PC-3 (cell line): Measurements from ENCODE around the gene SYNJ1. TPM values are rescaled to one million over a fixed set of nuclear protein-coding genes. Genes with fewer than 3 reads are reported as not detected.

Experiments
- ATAC-seq: fragments of 200-7000 bp; cut with Tn5 transposase; 2 replicates; pipeline ENCODE4 v1.9.1; 2020; ENCODE audit warnings: mild to moderate bottlenecking, moderate library complexity
- BruUV-seq: library from RNA; stranded (reverse); fragments of 400-500 nt; replicated peaks from 2 replicates; lab custom pipeline; 2021; lab: Mats Ljungman, UMichigan
- CTCF ChIA-PET: fragments of 300-600 bp; sonication (Branson Sonifier 250); formaldehyde crosslinking; loops from one replicate; lab custom pipeline; 2022; ENCODE audit warnings: antibody characterized with exemption; lab: Charles Lee
- POLR2A ChIA-PET: fragments of 300-600 bp; sonication (Branson Sonifier 250); formaldehyde crosslinking; loops from one replicate; lab custom pipeline; 2022; ENCODE audit warnings: antibody characterized with exemption; ENCODE audit not compliant: unreplicated experiment; lab: Charles Lee
- DNase-seq: peaks from one replicate; pipeline ENCODE4 v3.0.0-alpha.2; 2015
- H2AFZ ChIP-seq: fragments of 300-600 bp; sonication (generic); 2 replicates; pipeline ENCODE4 v1.6.0; 2016; ENCODE audit warnings: antibody characterized with exemption, low read length
- H3F3A ChIP-seq: fragments of 300-600 bp; sonication (generic); one replicate; pipeline ENCODE4 v1.6.0; 2017; ENCODE audit warnings: antibody characterized with exemption, low read length, control low read depth, mild to moderate bottlenecking; ENCODE audit not compliant: unreplicated experiment
- H3K27ac ChIP-seq: fragments of 300-600 bp; sonication (generic); 2 replicates; pipeline ENCODE4 v1.5.1; 2016; ENCODE audit warnings: mild to moderate bottlenecking, low read length
- H3K27me3 ChIP-seq: fragments of 300-600 bp; sonication (generic); 2 replicates; pipeline ENCODE4 v1.6.1; 2016; ENCODE audit warnings: low read length, mixed read lengths
- H3K36me3 ChIP-seq: fragments of 300-600 bp; sonication (generic); 2 replicates; pipeline ENCODE4 v1.6.1; 2016; ENCODE audit warnings: low read depth, mixed run types, low read length, mixed read lengths
- H3K4me1 ChIP-seq: fragments of 300-600 bp; sonication (generic); 2 replicates; pipeline ENCODE4 v1.5.1; 2016; ENCODE audit warnings: low read length; ENCODE audit not compliant: insufficient read depth
- H3K4me2 ChIP-seq: fragments of 300-600 bp; sonication (generic); 2 replicates; pipeline ENCODE4 v1.6.0; 2016; ENCODE audit warnings: low read length
- H3K4me3 ChIP-seq: fragments of 300-600 bp; sonication (generic); 2 replicates; pipeline ENCODE4 v1.5.1; 2016; ENCODE audit warnings: mild to moderate bottlenecking, low read length, mixed read lengths
- H3K79me2 ChIP-seq: fragments of 300-600 bp; sonication (generic); 2 replicates; pipeline ENCODE4 v1.6.1; 2017; ENCODE audit warnings: low read length, mixed read lengths
- H3K9ac ChIP-seq: fragments of 300-600 bp; sonication (generic); 2 replicates; pipeline ENCODE4 v1.6.0; 2016; ENCODE audit warnings: mild to moderate bottlenecking, low read length
- H3K9me2 ChIP-seq: fragments of 300-600 bp; sonication (generic); replicated peaks from 2 replicates; pipeline ENCODE4 v1.6.1; 2016; ENCODE audit warnings: mixed run types, low read length, mixed read lengths
- H3K9me3 ChIP-seq: fragments of 300-600 bp; sonication (generic); 2 replicates; pipeline ENCODE4 v1.6.1; 2016; ENCODE audit warnings: low read length, mixed read lengths
- H4K20me1 ChIP-seq: fragments of 300-600 bp; sonication (generic); 2 replicates; pipeline ENCODE4 v1.6.1; 2016; ENCODE audit warnings: low read length, mixed read lengths
- CTCF ChIP-seq: fragments of 300-600 bp; sonication (generic); conservative IDR thresholded peaks from 2 replicates; pipeline ENCODE4 v1.5.1; 2017; ENCODE audit warnings: antibody characterized with exemption, low read depth, mild to moderate bottlenecking, low read length
- EZH2 ChIP-seq: fragments of 300-600 bp; sonication (generic); IDR thresholded peaks from one replicate; pipeline ENCODE4 v1.6.1; 2017; ENCODE audit warnings: antibody characterized with exemption, mild to moderate bottlenecking, low read length; ENCODE audit not compliant: unreplicated experiment
- EZH2phosphoT487 ChIP-seq: fragments of 300-600 bp; sonication (generic); IDR thresholded peaks from 2 replicates; pipeline ENCODE4 v1.6.1; 2018; ENCODE audit warnings: mild to moderate bottlenecking, antibody characterized with exemption, low read length, borderline replicate concordance
- intact Hi-C: fragments of 100-400 bp; cut with micrococcal nuclease; formaldehyde crosslinking; loops from 2 replicates; pipeline ENCODE4 v1.9.0; 2023
- total RNA-seq: library from RNA; depleted of rRNA; stranded (reverse); fragments of >200 nt; gene quantifications from 2 replicates; pipeline ENCODE4 v1.2.3, GENCODE V29; 2014

The SYNJ1 gene
- total RNA-seq, 1 experiment from 2014 or later = 7.0 TPM

GRCh38 chr21:32764186-32764585 is 36.4 kb upstream of the SYNJ1 start:
- CTCF ChIA-PET = no interaction called here

GRCh38 chr21:32757804-32758203 is 30.0 kb upstream of the SYNJ1 start:
- H3K79me2 ChIP-seq = peaks cover 16% of the 10 kb centered on the region
- 0 out of 2 replicates have a peak, but pooled peaks cover 3% of the 10 kb centered on the region for H4K20me1 ChIP-seq
- no TSS peak for BruUV-seq
- H2AFZ ChIP-seq = no peak overlapping the region
- H3K27me3 ChIP-seq = no peaks in the 10 kb centered on the region
- ChIA-PET CTCF (no interaction called here), POLR2A (no interaction called here)
- no peaks in the 10 kb centered on the region for H3K9me3 ChIP-seq
- H3K9me2 ChIP-seq = no peaks in the 10 kb centered on the region
- H3K36me3 ChIP-seq = peaks cover 75% of the 10 kb centered on the region
- TF ChIP-seq EZH2phosphoT487 (no peak), CTCF (no peak), EZH2 (no peak)
- H3K4me3 ChIP-seq = no peak overlapping the region
- intact Hi-C loops = no loop called here
- no peak overlapping the region for H3K27ac ChIP-seq
- no peak for ATAC-seq
- peaks cover 7% of the 10 kb centered on the region for H3K4me1 ChIP-seq
- H3K9ac ChIP-seq = no peak overlapping the region
- no peaks in the 10 kb centered on the region for H3F3A ChIP-seq
- H3K4me2 ChIP-seq = no peak overlapping the region
- no peak for DNase-seq

More at GRCh38 chr21:32764186-32764585, 36.4 kb upstream of the SYNJ1 start:
- H3K4me1 ChIP-seq = peaks cover 8% of the 10 kb centered on the region
- H3K79me2 ChIP-seq = peaks cover 54% of the 10 kb centered on the region
- H4K20me1 ChIP-seq = peaks cover 44% of the 10 kb centered on the region
- H3K9me2 ChIP-seq = no peaks in the 10 kb centered on the region
- H3K4me2 ChIP-seq = no peak overlapping the region
- POLR2A ChIA-PET = no interaction called here
- no peak overlapping the region for H3K9ac ChIP-seq
- H3K9me3 ChIP-seq = no peaks in the 10 kb centered on the region
- BruUV-seq = no TSS peak
- TF ChIP-seq CTCF (no peak), EZH2phosphoT487 (no peak), EZH2 (no peak)
- no peak overlapping the region for H2AFZ ChIP-seq
- H3K36me3 ChIP-seq = peaks cover 82% of the 10 kb centered on the region
- intact Hi-C loops = no loop called here
- H3K4me3 ChIP-seq = no peak overlapping the region
- no peaks in the 10 kb centered on the region for H3K27me3 ChIP-seq
- DNase-seq (no peak), ATAC-seq (no peak)
- no peak overlapping the region for H3K27ac ChIP-seq
- no peaks in the 10 kb centered on the region for H3F3A ChIP-seq

DNA sequence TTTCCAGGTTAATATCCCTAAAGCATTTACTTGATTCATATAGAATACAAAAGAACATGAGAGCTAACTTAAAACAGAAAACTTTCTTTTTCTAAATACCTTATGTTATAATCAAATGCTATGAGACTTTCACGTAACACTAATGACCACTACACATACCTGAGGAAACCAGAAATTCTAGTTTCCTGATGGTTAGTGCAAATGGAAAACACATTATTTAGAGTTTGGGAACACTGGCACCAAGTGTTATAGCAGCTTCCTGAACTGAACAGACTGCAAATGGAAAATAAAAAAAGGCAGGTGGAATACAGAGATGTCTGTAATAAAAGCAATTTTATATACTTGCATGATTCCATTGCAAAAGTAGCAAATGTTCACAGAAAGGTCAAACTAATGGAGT is 28.3 kb upstream of the SYNJ1 start:
- Histone ChIP-seq H3K79me2 (peaks cover 16% of the 10 kb centered on the region), H3K4me2 (no peak overlapping the region), H3K9me3 (no peaks in the 10 kb centered on the region), H2AFZ (no peak overlapping the region), H3K4me1 (peaks cover 7% of the 10 kb centered on the region), H3K27ac (no peak overlapping the region), H3F3A (no peaks in the 10 kb centered on the region), H4K20me1 (0 out of 2 replicates have a peak, but pooled peaks cover 3% of the 10 kb centered on the region), H3K9me2 (no peaks in the 10 kb centered on the region), H3K36me3 (peaks cover 74% of the 10 kb centered on the region), H3K27me3 (no peaks in the 10 kb centered on the region), H3K4me3 (no peak overlapping the region), H3K9ac (no peak overlapping the region)
- CTCF ChIA-PET = no interaction called here
- no peak for ATAC-seq
- POLR2A ChIA-PET = no interaction called here
- intact Hi-C loops = no loop called here
- TF ChIP-seq EZH2 = no peak
- TF ChIP-seq EZH2phosphoT487 = no peak
- TF ChIP-seq CTCF = no peak
- BruUV-seq = no TSS peak
- DNase-seq = peak; percentile 27
